ENCODE results near the gene RASSF9. TPM values are rescaled to one million over a fixed set of nuclear protein-coding genes. Genes with fewer than 3 reads are reported as not detected.

Gene RASSF9
- total RNA-seq, 1 donor from 2014 or later = not detected

DNA sequence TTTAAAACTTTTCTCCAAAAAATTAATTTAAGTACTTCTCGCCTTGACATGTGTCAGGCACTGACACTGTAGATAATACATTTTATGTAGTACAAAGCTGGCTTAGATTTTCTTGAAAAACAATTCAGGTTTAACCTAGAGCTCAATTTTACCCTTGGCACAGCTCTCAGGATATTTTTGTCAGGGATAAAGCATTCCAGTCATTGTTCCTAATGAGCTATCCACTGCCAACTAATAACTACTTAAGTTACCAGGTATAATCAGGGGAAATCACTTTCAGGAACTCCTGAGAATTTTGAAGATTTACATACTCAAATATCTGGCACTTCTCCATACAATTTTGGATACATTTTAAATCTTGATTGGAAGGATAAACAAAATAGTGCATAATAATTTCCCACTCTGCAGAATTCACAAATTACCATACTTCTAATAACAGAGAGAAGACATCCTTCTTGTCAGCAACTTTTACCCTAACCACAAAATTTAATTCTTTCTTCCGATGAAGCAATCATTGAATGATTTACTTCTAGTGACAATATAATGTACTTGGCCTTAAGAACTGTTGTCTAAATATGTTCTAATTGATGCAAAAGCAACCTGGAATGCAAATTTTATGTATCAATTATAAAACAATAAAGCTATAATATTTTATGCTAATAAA, 4.8 kb downstream of the RASSF9 start:
- H3K27me3 Mint-ChIP-seq (ENCODE audit: unreplicated experiment) = no peaks in the 10 kb centered on the region
- H3K36me3 Mint-ChIP-seq (ENCODE audit: unreplicated experiment) = no peaks in the 10 kb centered on the region
- H3K27ac Mint-ChIP-seq (ENCODE audit: unreplicated experiment) = no peak overlapping the region
- H3K9me3 Mint-ChIP-seq (ENCODE audit: unreplicated experiment) = no peaks in the 10 kb centered on the region
- no peak for DNase-seq
- H3K4me3 Mint-ChIP-seq (ENCODE audit: unreplicated experiment) = no peak overlapping the region
- H3K4me1 Mint-ChIP-seq (ENCODE audit: low read depth, unreplicated experiment) = no peaks in the 10 kb centered on the region
- TF ChIP-seq, protein P1, sequence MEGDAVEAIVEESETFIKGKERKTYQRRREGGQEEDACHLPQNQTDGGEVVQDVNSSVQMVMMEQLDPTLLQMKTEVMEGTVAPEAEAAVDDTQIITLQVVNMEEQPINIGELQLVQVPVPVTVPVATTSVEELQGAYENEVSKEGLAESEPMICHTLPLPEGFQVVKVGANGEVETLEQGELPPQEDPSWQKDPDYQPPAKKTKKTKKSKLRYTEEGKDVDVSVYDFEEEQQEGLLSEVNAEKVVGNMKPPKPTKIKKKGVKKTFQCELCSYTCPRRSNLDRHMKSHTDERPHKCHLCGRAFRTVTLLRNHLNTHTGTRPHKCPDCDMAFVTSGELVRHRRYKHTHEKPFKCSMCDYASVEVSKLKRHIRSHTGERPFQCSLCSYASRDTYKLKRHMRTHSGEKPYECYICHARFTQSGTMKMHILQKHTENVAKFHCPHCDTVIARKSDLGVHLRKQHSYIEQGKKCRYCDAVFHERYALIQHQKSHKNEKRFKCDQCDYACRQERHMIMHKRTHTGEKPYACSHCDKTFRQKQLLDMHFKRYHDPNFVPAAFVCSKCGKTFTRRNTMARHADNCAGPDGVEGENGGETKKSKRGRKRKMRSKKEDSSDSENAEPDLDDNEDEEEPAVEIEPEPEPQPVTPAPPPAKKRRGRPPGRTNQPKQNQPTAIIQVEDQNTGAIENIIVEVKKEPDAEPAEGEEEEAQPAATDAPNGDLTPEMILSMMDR (IDR thresholded peaks at IDR 0.05; ENCODE audit: partially characterized antibody, unreplicated experiment) = no peak

DNA sequence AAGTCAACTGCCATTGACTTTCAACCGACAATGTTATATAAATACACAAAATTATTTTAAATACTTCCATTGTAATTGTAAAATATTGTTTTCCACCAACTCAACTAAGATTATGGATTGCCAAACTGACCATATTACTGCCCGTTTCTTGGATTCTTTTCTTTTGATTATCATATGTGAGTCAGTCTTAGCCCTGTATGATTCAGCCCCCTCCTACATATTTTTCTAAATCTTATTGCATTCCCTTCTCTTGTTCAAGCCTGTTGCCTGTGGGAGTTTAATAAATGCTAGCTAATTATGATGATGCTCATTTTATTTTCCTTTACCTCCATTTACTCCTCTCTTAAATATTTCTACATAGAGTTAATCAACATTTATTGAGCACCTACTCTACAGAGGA, 6.8 kb downstream of the RASSF9 start:
- H3K27ac Mint-ChIP-seq (ENCODE audit: unreplicated experiment) = no peak overlapping the region
- TF ChIP-seq, protein P1 (IDR thresholded peaks at IDR 0.05; ENCODE audit: partially characterized antibody, unreplicated experiment) = no peak
- no peak for DNase-seq
- no peaks in the 10 kb centered on the region for H3K9me3 Mint-ChIP-seq (ENCODE audit: unreplicated experiment)
- H3K27me3 Mint-ChIP-seq (ENCODE audit: unreplicated experiment) = no peaks in the 10 kb centered on the region
- H3K36me3 Mint-ChIP-seq (ENCODE audit: unreplicated experiment) = no peaks in the 10 kb centered on the region
- no peak overlapping the region for H3K4me3 Mint-ChIP-seq (ENCODE audit: unreplicated experiment)
- H3K4me1 Mint-ChIP-seq (ENCODE audit: low read depth, unreplicated experiment) = no peaks in the 10 kb centered on the region

DNA sequence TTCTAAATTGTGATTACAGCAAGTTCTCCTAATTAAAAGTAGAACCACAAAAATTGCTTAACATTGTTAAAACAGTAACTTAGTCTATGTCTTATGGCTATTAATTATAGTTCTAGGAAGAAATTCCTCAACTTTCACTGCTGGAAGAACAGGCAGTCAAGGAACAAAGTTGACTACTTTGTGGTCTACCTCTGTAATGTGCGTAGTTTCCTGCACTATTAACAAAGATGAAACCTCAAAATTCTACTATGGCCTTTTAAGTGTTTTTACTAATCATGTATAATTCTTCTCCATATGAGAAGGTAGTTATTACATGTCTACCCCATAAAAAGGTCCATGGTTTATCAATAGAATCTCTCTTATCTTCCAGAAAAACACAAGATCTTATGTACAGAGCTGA, 7.6 kb downstream of the RASSF9 start:
- Mint-ChIP-seq H3K4me1 (ENCODE audit: low read depth, unreplicated experiment) (no peaks in the 10 kb centered on the region), H3K27ac (ENCODE audit: unreplicated experiment) (no peak overlapping the region), H3K9me3 (ENCODE audit: unreplicated experiment) (no peaks in the 10 kb centered on the region), H3K4me3 (ENCODE audit: unreplicated experiment) (no peak overlapping the region), H3K27me3 (ENCODE audit: unreplicated experiment) (no peaks in the 10 kb centered on the region), H3K36me3 (ENCODE audit: unreplicated experiment) (no peaks in the 10 kb centered on the region)
- no peak for DNase-seq
- TF ChIP-seq, protein P1 (IDR thresholded peaks at IDR 0.05; ENCODE audit: partially characterized antibody, unreplicated experiment) = no peak

DNA sequence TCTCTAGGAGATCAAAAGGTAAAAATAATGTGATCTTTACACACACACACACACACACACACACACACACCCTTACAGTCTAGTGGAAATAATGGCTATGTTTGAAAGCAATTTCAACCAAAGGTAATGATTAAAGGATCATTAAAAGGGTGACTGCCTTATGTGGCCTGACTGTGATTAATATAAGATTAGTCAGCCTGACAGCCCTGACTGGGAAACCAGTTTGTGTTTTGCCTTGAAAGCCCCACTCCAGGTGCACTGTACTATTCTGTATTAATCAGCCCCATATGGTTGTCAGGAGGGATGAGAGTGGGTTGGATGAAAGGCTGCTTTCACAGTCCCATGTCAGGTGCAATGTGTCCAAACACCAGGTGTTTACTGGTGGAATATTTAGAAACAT, 10.5 kb downstream of the RASSF9 start:
- Mint-ChIP-seq H3K9me3 (ENCODE audit: unreplicated experiment) (no peaks in the 10 kb centered on the region), H3K4me3 (ENCODE audit: unreplicated experiment) (no peak overlapping the region), H3K27me3 (ENCODE audit: unreplicated experiment) (no peaks in the 10 kb centered on the region), H3K4me1 (ENCODE audit: low read depth, unreplicated experiment) (no peaks in the 10 kb centered on the region), H3K36me3 (ENCODE audit: unreplicated experiment) (no peaks in the 10 kb centered on the region), H3K27ac (ENCODE audit: unreplicated experiment) (no peak overlapping the region)
- TF ChIP-seq, protein P1 (IDR thresholded peaks at IDR 0.05; ENCODE audit: partially characterized antibody, unreplicated experiment) = no peak
- DNase-seq = no peak

DNA sequence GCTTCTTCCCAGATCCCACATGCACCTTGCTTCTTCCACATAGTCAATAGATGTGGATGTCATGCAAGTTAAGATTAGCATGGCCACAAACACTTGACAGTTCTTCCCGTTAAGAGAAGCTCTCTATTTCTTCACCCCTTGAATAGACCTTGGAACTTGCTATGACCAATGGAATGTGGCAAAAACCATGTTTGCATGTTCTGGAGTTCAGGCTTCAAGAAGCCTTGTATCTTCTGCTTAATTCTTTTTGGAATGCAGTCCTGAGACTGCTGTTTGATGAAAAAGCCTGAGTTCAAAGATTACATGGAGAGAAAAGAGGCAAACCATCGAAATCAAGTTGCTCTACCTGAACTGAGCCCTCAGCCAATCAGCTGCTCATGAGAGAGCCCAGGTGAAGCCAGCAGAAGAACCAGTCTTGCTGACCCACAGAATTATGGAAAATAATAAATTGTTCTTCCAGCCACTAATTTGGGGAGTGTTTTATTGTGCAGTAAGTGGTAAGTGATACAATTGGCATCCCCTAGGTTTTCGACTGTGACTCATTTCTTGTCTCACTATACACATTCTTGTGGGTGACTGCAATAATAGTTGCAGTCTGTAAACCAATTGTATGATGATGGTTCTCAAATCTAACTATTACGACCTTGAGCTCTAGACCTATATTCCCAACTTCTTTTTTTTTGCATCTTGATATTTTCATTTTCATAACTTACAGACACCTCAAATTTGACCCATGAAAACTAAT, 12.6 kb downstream of the RASSF9 start:
- Mint-ChIP-seq H3K4me3 (ENCODE audit: unreplicated experiment) (no peak overlapping the region), H3K27me3 (ENCODE audit: unreplicated experiment) (no peaks in the 10 kb centered on the region), H3K4me1 (ENCODE audit: low read depth, unreplicated experiment) (no peaks in the 10 kb centered on the region), H3K9me3 (ENCODE audit: unreplicated experiment) (no peaks in the 10 kb centered on the region), H3K27ac (ENCODE audit: unreplicated experiment) (no peak overlapping the region), H3K36me3 (ENCODE audit: unreplicated experiment) (no peaks in the 10 kb centered on the region)
- DNase-seq = no peak
- TF ChIP-seq, protein P1 (IDR thresholded peaks at IDR 0.05; ENCODE audit: partially characterized antibody, unreplicated experiment) = no peak
